OCI-LY1 (cell line): ENCODE measurements around the gene GLIPR1L2.

ENCODE experiments used
- H2AFZ ChIP-seq: fragments of 200-600 bp; sonication (generic), shearing (Covaris generic); 2 replicates; pipeline ENCODE4 v1.6.0; 2014; ENCODE audit warnings: antibody characterized with exemption, mild to moderate bottlenecking, low read length
- H3F3A ChIP-seq: fragments of 200-600 bp; sonication (generic), shearing (Covaris generic); 2 replicates; pipeline ENCODE4 v1.6.0; 2014; ENCODE audit warnings: mild to moderate bottlenecking, antibody characterized with exemption, low read length, moderate library complexity; ENCODE audit not compliant: insufficient read depth
- H3K27ac ChIP-seq: fragments of 200-600 bp; sonication (generic); 2 replicates; pipeline ENCODE4 v1.5.1; 2014; ENCODE audit warnings: low read length, mixed run types, mild to moderate bottlenecking, low read depth; ENCODE audit not compliant: poor library complexity, severe bottlenecking
- H3K27me3 ChIP-seq: fragments of 200-600 bp; sonication (generic); 2 replicates; pipeline ENCODE4 v1.6.0; 2014; ENCODE audit warnings: antibody characterized with exemption, mild to moderate bottlenecking, low read length, moderate library complexity; ENCODE audit not compliant: insufficient read depth
- H3K36me3 ChIP-seq: fragments of 200-600 bp; sonication (generic); 2 replicates; pipeline ENCODE4 v1.6.1; 2014; ENCODE audit warnings: mild to moderate bottlenecking, antibody characterized with exemption, low read length, moderate library complexity, mixed read lengths; ENCODE audit not compliant: insufficient read depth
- H3K4me1 ChIP-seq: fragments of 200-600 bp; sonication (generic); 2 replicates; pipeline ENCODE4 v1.5.1; 2014; ENCODE audit warnings: mild to moderate bottlenecking, low read length, moderate library complexity; ENCODE audit not compliant: insufficient read depth, severe bottlenecking
- H3K4me2 ChIP-seq: fragments of 200-600 bp; sonication (generic), shearing (Covaris generic); 2 replicates; pipeline ENCODE4 v1.6.1; 2014; ENCODE audit warnings: low read length
- H3K4me3 ChIP-seq: fragments of 200-600 bp; sonication (generic); 2 replicates; pipeline ENCODE4 v1.5.1; 2014; ENCODE audit warnings: low read length, low read depth, mild to moderate bottlenecking, mixed read lengths; ENCODE audit not compliant: poor library complexity, severe bottlenecking
- H3K79me2 ChIP-seq: fragments of 200-600 bp; shearing (Covaris generic); 2 replicates; pipeline ENCODE4 v1.6.1; 2016; ENCODE audit warnings: mixed run types, low read length, mixed read lengths; ENCODE audit not compliant: insufficient read depth
- H3K9ac ChIP-seq: fragments of 200-600 bp; sonication (generic), shearing (Covaris generic); 2 replicates; pipeline ENCODE4 v1.6.1; 2014; ENCODE audit warnings: mild to moderate bottlenecking, low read length, mixed read lengths
- H3K9me2 ChIP-seq: fragments of 200-600 bp; sonication (generic), shearing (Covaris generic); 2 replicates; pipeline ENCODE4 v1.6.1; 2014; ENCODE audit warnings: low read depth, mild to moderate bottlenecking, low read length, mixed read lengths
- H3K9me3 ChIP-seq: fragments of 200-600 bp; shearing (Covaris generic); 2 replicates; pipeline ENCODE4 v1.6.1; 2014; ENCODE audit warnings: low read length, mixed read lengths
- H4K20me1 ChIP-seq: fragments of 200-600 bp; sonication (generic), shearing (Covaris generic); 2 replicates; pipeline ENCODE4 v1.6.0; 2016; ENCODE audit warnings: mild to moderate bottlenecking, low read length; ENCODE audit not compliant: insufficient read depth
- CTCF ChIP-seq: fragments of 200-600 bp; sonication (generic), shearing (Covaris generic); IDR thresholded peaks from 2 replicates; pipeline ENCODE4 v1.5.1; 2017; ENCODE audit warnings: mild to moderate bottlenecking, antibody characterized with exemption, low read length, moderate library complexity, mixed read lengths
- EZH2 ChIP-seq: fragments of 200-600 bp; sonication (generic), shearing (Covaris generic); IDR thresholded peaks from 2 replicates; pipeline ENCODE4 v1.8.0; 2017; ENCODE audit warnings: borderline replicate concordance, mixed run types, mild to moderate bottlenecking, antibody characterized with exemption, low read length, moderate library complexity, mixed read lengths

GLIPR1L2 gene

GRCh38 chr12:75366629-75367028 lies 24.3 kb upstream of the GLIPR1L2 start:
- H2AFZ ChIP-seq, result no peak overlapping the region

GRCh38 chr12:75374971-75375370 lies 15.9 kb upstream of the GLIPR1L2 start:
- no peak for TF ChIP-seq CTCF
- no peak for TF ChIP-seq EZH2

More at GRCh38 chr12:75366629-75367028, 24.3 kb upstream of the GLIPR1L2 start:
- Histone ChIP-seq H3K27me3 (no peaks in the 10 kb centered on the region), H3K4me3 (no peak overlapping the region), H3K27ac (no peak overlapping the region), H3K4me1 (no peaks in the 10 kb centered on the region), H3K36me3 (no peaks in the 10 kb centered on the region), H3K79me2 (no peaks in the 10 kb centered on the region), H3K9ac (no peak overlapping the region), H3K9me2 (no peaks in the 10 kb centered on the region), H4K20me1 (no peaks in the 10 kb centered on the region), H3F3A (no peaks in the 10 kb centered on the region), H3K4me2 (no peak overlapping the region), H3K9me3 (no peaks in the 10 kb centered on the region)
- TF ChIP-seq EZH2 (no peak), CTCF (no peak)

GRCh38 chr12:75378354-75378753 lies 12.5 kb upstream of the GLIPR1L2 start:
- H3F3A ChIP-seq, result no peaks in the 10 kb centered on the region

More at GRCh38 chr12:75374971-75375370, 15.9 kb upstream of the GLIPR1L2 start:
- H3K27me3 ChIP-seq, result no peaks in the 10 kb centered on the region
- H2AFZ ChIP-seq, result no peak overlapping the region
- H3K4me1 ChIP-seq, result no peaks in the 10 kb centered on the region
- no peaks in the 10 kb centered on the region for H3K9me3 ChIP-seq
- H3K4me3 ChIP-seq, result no peak overlapping the region
- no peaks in the 10 kb centered on the region for H3K9me2 ChIP-seq
- no peaks in the 10 kb centered on the region for H4K20me1 ChIP-seq
- H3K27ac ChIP-seq, result no peak overlapping the region
- no peak overlapping the region for H3K4me2 ChIP-seq
- H3K9ac ChIP-seq, result no peak overlapping the region
- H3K79me2 ChIP-seq, result no peaks in the 10 kb centered on the region
- H3K36me3 ChIP-seq, result no peaks in the 10 kb centered on the region
- H3F3A ChIP-seq, result no peaks in the 10 kb centered on the region

More at GRCh38 chr12:75378354-75378753, 12.5 kb upstream of the GLIPR1L2 start:
- Histone ChIP-seq H3K9ac (no peak overlapping the region), H3K4me3 (no peak overlapping the region), H3K9me2 (no peaks in the 10 kb centered on the region), H3K9me3 (no peaks in the 10 kb centered on the region), H3K4me1 (no peaks in the 10 kb centered on the region), H3K36me3 (no peaks in the 10 kb centered on the region), H3K27ac (no peak overlapping the region), H3K27me3 (no peaks in the 10 kb centered on the region), H2AFZ (no peak overlapping the region), H4K20me1 (no peaks in the 10 kb centered on the region), H3K4me2 (no peak overlapping the region), H3K79me2 (no peaks in the 10 kb centered on the region)
- no peak for TF ChIP-seq EZH2
- TF ChIP-seq CTCF, result no peak
